Kidney (tissue), 14 donors: ENCODE data around the gene MXI1. TPM values are rescaled to one million over a fixed set of nuclear protein-coding genes. Genes with fewer than 3 reads are reported as not detected.

Source experiments
- DNase-seq, 5 donors: peaks; one replicate each; pipeline ENCODE4 v3.0.0-alpha.2; 2013 to 2020
- FAIRE-seq: peaks from 2 replicates; lab custom pipeline; 2012; peaks lifted over from hg19 to GRCh38; lab: Jason Lieb, UNC
- H3K27ac ChIP-seq, 2 donors: one replicate each; pipeline ENCODE4 v1.7.0; 2013; ENCODE audit warnings: low read depth in 2 of 2, low read length in 2 of 2, inconsistent platforms in 1 of 2
- H3K27me3 ChIP-seq: one replicate; pipeline ENCODE4 v1.7.1; 2013; ENCODE audit warnings: low read length, inconsistent platforms; ENCODE audit not compliant: control insufficient read depth, insufficient read depth
- H3K36me3 ChIP-seq, 3 donors: one replicate each; pipeline versions ENCODE4 v1.7.0 to v1.7.1; 2013; ENCODE audit warnings: low read length in 3 of 3, control low read depth in 1 of 3, inconsistent platforms in 1 of 3; ENCODE audit not compliant: insufficient read depth in 3 of 3, control insufficient read depth in 2 of 3
- H3K4me1 ChIP-seq, 3 donors: one replicate each; pipeline versions ENCODE4 v1.7.0 to v1.7.1; 2013; ENCODE audit warnings: low read length in 3 of 3, inconsistent platforms in 1 of 3, low read depth in 1 of 3; ENCODE audit not compliant: control insufficient read depth in 2 of 3, insufficient read depth in 2 of 3
- H3K4me3 ChIP-seq, 3 donors: one replicate each; pipeline versions ENCODE4 v1.7.0 to v1.8.1; 2013; ENCODE audit warnings: low read length in 3 of 3, control low read depth in 1 of 3, inconsistent platforms in 1 of 3
- H3K9ac ChIP-seq, 3 donors: one replicate each; pipeline versions ENCODE4 v1.7.0 to v1.7.1; 2013; ENCODE audit warnings: low read length in 3 of 3, control low read depth in 1 of 3, inconsistent platforms in 1 of 3
- H3K9me3 ChIP-seq, 3 donors: one replicate each; pipeline versions ENCODE4 v1.7.0 to v1.7.1; 2013; ENCODE audit warnings: low read length in 3 of 3, control low read depth in 1 of 3, inconsistent platforms in 1 of 3; ENCODE audit not compliant: control insufficient read depth in 2 of 3, insufficient read depth in 1 of 3
- intact Hi-C: fragments of 100-400 bp; cut with DNase I; formaldehyde crosslinking; loops from one replicate; pipeline ENCODE4 v1.11.1; 2022
- polyA plus RNA-seq: library from polyadenylated mRNA; stranded (reverse); fragments of 350-450 nt; fragmentation: Illumina TruSeq; extraction: RNeasy Lipid Tissue Mini Kit (QIAGEN cat#74804); gene quantifications from one replicate; pipeline ENCODE4 v1.2.3, GENCODE V29; 2014; ENCODE audit warnings: low read depth, low replicate concordance; ENCODE audit not compliant: insufficient read depth
- total RNA-seq: library from RNA; stranded (reverse); fragmentation: NEBNext Ultra II Directional; extraction: Animal tissue kit (Norgen Biotek cat#: 25700); gene quantifications from one replicate; pipeline ENCODE4 v1.2.1, GENCODE V29; 2021
- TF ChIP-seq, protein P1 (sequence below): IDR thresholded peaks from 3 replicates; pipeline ENCODE4 v1.5.1; 2012; ENCODE audit warnings: mild to moderate bottlenecking, moderate library complexity, borderline replicate concordance; ENCODE audit not compliant: insufficient read depth; ENCODE audit errors: extremely low read depth
- donor health status: control.
- donor health status: control.
- donor health status: control.
- donor health status: control.
- donor health status: control.
- donor health status: DM: yes; HTN: yes; CAD: no.
- donor health status: Normal renal cell carcinoma (clear cell type).

Gene MXI1
- total and polyA plus RNA-seq, 2 donors from 2014 or later, result 27.6 to 29.0 TPM

DNA sequence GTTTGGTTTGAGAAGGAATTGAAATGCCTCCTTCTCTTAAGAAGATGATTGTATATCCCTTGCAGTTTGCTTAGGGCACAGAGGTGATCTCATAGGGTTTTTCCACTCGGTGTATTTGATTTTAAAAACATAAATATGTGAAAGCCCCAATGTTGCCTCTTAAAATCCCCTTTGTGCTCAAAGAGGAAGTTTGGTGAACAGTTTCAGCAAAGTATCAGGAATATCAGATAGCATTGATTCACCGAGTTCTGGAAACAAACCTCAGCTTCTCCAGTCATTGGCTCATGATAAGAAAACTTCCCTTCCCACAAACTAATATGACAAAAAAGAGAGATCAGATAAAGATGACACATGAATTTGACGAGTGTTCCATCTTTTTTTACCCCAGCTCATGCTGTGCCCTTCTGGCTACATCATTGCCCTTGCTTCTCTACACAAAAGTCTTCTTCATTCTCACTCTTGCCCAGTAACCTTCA, 117.4 kb downstream of the MXI1 start:
- TF ChIP-seq, protein P1, sequence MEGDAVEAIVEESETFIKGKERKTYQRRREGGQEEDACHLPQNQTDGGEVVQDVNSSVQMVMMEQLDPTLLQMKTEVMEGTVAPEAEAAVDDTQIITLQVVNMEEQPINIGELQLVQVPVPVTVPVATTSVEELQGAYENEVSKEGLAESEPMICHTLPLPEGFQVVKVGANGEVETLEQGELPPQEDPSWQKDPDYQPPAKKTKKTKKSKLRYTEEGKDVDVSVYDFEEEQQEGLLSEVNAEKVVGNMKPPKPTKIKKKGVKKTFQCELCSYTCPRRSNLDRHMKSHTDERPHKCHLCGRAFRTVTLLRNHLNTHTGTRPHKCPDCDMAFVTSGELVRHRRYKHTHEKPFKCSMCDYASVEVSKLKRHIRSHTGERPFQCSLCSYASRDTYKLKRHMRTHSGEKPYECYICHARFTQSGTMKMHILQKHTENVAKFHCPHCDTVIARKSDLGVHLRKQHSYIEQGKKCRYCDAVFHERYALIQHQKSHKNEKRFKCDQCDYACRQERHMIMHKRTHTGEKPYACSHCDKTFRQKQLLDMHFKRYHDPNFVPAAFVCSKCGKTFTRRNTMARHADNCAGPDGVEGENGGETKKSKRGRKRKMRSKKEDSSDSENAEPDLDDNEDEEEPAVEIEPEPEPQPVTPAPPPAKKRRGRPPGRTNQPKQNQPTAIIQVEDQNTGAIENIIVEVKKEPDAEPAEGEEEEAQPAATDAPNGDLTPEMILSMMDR, result no peak

DNA sequence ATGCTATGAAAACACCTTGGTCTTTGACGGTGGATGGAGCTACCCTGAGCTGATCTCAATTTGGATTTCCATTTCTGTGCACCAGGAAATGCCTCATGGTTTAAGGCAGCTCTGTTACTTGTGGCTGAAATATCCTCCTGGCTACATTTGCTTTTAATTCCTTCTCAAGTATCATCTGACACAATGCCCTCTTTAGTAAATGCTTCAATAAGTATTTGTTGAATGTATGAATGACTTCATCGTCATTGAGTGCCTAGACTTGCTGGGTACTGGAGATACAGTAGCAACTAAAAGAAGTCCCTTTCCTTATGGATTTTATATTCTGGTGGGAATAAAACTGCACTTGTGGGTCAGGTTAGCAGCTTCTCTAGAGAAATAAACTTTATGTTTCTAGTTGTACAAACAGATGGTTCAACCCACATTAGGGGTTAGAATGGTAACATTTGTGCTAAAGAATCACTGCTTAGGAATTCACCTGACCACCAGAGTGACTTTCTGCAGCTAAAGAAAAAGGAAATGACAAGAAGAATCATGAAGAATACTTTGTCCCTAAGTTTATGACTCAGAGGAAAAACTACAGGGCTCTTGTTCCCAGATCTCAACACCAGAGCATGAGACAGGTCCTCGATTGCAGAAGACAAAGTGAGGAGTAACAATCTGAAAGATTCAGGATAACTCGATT, 119.1 kb downstream of the MXI1 start:
- H3K9ac ChIP-seq, result no peak overlapping the region
- H3K27ac ChIP-seq, result no peak overlapping the region
- H3K27me3 ChIP-seq, result no peaks in the 10 kb centered on the region
- no peak for FAIRE-seq
- peaks cover 0 to 9% (median 4%) of the 10 kb centered on the region in 3 donors for H3K9me3 ChIP-seq
- no peaks in the 10 kb centered on the region for H3K4me1 ChIP-seq
- no peaks in the 10 kb centered on the region for H3K36me3 ChIP-seq
- TF ChIP-seq, protein P1, result no peak
- intact Hi-C loops, result no loop called here
- H3K4me3 ChIP-seq, result no peak overlapping the region
- no peak for DNase-seq

More for the DNA sequence above, 117.4 kb downstream of the MXI1 start:
- H3K27me3 ChIP-seq, result no peaks in the 10 kb centered on the region
- no peaks in the 10 kb centered on the region for H3K4me1 ChIP-seq
- H3K36me3 ChIP-seq, result no peaks in the 10 kb centered on the region
- H3K9ac ChIP-seq, result no peak overlapping the region
- FAIRE-seq, result no peak
- H3K27ac ChIP-seq, result no peak overlapping the region
- DNase-seq, result no peak
- no peak overlapping the region for H3K4me3 ChIP-seq
- H3K9me3 ChIP-seq, result no peaks in the 10 kb centered on the region
- intact Hi-C loops, result no loop called here

DNA sequence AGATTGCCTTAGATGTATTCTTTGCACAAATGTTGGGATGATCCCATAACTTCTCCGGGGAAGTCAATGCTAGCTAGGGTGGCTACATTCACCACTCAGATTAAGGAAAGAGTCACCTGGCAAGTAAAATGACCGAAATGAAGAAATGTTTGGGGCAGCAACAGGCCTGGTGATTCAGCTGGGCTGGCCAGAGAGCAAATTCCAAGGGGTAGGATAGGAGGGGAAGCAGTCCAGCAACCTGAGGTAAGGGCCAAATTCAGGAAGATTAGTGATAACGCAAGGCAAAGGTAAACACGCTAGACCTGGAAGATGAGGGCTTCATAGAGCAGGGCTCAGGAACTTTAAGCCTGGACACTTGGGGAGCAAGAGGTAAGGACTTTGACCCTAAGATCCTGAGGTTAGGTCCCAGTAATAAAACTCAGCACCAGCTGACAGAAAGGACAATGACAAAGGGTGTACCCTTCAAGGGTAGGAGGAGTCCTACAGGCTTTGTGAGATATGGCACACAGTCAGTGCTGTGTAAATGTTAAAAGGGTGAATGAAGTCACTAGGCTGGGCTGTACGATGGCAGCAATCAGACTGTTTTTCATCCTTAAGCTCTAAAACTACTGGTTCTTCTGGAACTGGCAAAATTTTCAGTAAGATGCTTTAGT, 120.0 kb downstream of the MXI1 start:
- FAIRE-seq (no peak), DNase-seq (no peak)
- Histone ChIP-seq H3K9ac (no peak overlapping the region), H3K9me3 (peaks cover 0 to 9% (median 4%) of the 10 kb centered on the region in 3 donors), H3K36me3 (no peaks in the 10 kb centered on the region), H3K4me3 (no peak overlapping the region), H3K4me1 (no peaks in the 10 kb centered on the region), H3K27ac (no peak overlapping the region), H3K27me3 (no peaks in the 10 kb centered on the region)
- intact Hi-C loops, result no loop called here
- TF ChIP-seq, protein P1, result no peak
